ENCODE results near the gene SPTBN1. TPM values are rescaled to one million over a fixed set of nuclear protein-coding genes. Genes with fewer than 3 reads are reported as not detected.

SPTBN1 gene
- total and polyA plus RNA-seq, 2 experiments from 2014 or later = 58.1 to 204 TPM

DNA sequence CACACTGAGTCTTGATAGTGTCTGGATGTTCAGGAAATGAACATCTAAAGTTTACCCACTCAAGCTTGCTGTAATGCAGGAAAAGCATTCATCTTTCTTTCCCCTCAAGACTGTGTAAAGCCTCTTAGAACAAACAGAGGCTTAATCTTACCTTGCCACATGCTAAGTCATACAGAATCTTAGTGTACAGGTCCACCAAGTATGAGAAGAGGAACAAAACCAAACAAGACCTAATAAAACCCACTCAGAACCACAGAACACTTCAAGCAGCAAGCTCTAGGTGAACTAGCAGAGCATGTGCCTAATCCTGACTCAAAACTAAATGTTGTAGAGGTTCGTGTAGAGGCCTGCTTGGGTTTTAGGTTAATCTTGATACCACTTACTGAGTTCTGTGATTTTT, 97.6 kb downstream of the SPTBN1 start (continued):
- TF ChIP-seq, protein P1, sequence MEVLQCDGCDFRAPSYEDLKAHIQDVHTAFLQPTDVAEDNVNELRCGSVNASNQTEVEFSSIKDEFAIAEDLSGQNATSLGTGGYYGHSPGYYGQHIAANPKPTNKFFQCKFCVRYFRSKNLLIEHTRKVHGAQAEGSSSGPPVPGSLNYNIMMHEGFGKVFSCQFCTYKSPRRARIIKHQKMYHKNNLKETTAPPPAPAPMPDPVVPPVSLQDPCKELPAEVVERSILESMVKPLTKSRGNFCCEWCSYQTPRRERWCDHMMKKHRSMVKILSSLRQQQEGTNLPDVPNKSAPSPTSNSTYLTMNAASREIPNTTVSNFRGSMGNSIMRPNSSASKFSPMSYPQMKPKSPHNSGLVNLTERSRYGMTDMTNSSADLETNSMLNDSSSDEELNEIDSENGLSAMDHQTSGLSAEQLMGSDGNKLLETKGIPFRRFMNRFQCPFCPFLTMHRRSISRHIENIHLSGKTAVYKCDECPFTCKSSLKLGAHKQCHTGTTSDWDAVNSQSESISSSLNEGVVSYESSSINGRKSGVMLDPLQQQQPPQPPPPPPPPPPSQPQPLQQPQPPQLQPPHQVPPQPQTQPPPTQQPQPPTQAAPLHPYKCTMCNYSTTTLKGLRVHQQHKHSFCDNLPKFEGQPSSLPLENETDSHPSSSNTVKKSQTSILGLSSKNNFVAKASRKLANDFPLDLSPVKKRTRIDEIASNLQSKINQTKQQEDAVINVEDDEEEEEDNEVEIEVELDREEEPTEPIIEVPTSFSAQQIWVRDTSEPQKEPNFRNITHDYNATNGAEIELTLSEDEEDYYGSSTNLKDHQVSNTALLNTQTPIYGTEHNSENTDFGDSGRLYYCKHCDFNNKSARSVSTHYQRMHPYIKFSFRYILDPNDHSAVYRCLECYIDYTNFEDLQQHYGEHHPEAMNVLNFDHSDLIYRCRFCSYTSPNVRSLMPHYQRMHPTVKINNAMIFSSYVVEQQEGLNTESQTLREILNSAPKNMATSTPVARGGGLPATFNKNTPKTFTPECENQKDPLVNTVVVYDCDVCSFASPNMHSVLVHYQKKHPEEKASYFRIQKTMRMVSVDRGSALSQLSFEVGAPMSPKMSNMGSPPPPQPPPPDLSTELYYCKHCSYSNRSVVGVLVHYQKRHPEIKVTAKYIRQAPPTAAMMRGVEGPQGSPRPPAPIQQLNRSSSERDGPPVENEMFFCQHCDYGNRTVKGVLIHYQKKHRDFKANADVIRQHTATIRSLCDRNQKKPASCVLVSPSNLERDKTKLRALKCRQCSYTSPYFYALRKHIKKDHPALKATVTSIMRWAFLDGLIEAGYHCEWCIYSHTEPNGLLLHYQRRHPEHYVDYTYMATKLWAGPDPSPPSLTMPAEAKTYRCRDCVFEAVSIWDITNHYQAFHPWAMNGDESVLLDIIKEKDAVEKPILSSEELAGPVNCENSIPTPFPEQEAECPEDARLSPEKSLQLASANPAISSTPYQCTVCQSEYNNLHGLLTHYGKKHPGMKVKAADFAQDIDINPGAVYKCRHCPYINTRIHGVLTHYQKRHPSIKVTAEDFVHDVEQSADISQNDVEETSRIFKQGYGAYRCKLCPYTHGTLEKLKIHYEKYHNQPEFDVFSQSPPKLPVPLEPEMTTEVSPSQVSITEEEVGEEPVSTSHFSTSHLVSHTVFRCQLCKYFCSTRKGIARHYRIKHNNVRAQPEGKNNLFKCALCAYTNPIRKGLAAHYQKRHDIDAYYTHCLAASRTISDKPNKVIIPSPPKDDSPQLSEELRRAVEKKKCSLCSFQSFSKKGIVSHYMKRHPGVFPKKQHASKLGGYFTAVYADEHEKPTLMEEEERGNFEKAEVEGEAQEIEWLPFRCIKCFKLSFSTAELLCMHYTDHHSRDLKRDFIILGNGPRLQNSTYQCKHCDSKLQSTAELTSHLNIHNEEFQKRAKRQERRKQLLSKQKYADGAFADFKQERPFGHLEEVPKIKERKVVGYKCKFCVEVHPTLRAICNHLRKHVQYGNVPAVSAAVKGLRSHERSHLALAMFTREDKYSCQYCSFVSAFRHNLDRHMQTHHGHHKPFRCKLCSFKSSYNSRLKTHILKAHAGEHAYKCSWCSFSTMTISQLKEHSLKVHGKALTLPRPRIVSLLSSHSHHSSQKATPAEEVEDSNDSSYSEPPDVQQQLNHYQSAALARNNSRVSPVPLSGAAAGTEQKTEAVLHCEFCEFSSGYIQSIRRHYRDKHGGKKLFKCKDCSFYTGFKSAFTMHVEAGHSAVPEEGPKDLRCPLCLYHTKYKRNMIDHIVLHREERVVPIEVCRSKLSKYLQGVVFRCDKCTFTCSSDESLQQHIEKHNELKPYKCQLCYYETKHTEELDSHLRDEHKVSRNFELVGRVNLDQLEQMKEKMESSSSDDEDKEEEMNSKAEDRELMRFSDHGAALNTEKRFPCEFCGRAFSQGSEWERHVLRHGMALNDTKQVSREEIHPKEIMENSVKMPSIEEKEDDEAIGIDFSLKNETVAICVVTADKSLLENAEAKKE (CRISPR knock-in tag; IDR thresholded peaks at IDR 0.05) = no peak
- TF ChIP-seq NANOG (IDR thresholded peaks at IDR 0.05; ENCODE audit: borderline replicate concordance) = no peak

DNA sequence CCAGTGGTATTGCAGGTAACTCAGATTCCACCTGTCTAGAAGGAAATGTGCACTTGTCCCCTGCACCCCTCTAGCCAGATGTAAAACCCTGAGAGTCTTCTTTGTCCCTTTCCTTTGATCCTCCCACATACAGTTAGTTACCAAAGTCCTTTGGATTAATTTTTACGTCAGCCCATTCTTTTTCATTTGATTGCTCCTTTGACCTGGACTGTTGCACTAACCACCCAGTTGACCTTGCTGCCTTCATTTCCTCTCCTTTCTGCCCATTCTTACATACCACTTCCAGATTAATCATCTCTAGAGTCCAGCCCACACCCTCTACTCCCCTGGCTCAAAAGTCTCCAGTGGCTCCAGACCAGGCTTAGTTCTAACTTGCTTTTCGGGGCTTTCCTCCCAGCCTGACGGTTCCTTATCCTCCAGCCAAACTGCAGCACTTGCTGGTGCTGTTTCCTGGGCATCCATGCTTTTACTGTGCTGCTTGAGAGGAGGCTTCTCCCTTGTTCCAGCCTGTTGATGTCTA, 99.3 kb downstream of the SPTBN1 start:
- H3K36me3 Mint-ChIP-seq (ENCODE audit: low read depth) = no peaks in the 10 kb centered on the region; the same call in 2 of the 3 replicates
- H3K9me3 Mint-ChIP-seq = no peaks in the 10 kb centered on the region
- Histone ChIP-seq H3K27me3 (ENCODE audit: insufficient read depth) (no peaks in the 10 kb centered on the region), H3F3A (replicated peaks; ENCODE audit: low read depth) (no peaks in the 10 kb centered on the region; the same call in 1 of the 2 replicates), H3K9me2 (ENCODE audit: insufficient read depth) (no peaks in the 10 kb centered on the region), H4K20me1 (replicated peaks; ENCODE audit: insufficient read depth) (no peaks in the 10 kb centered on the region), H3K4me3 (no peak overlapping the region), H3K4me1 (ENCODE audit: insufficient read depth) (peaks cover 26% of the 10 kb centered on the region; the same call in 1 of the 2 replicates), H2AFZ (no peak overlapping the region), H3K79me2 (replicated peaks; ENCODE audit: insufficient read depth) (peaks cover 29% of the 10 kb centered on the region), H3K27ac (ENCODE audit: low read depth) (no peak overlapping the region), H3K36me3 (ENCODE audit: insufficient read depth) (no peaks in the 10 kb centered on the region), H3K4me2 (no peak overlapping the region)
- TF ChIP-seq ZNF114 (CRISPR knock-in tag; IDR thresholded peaks at IDR 0.05) (no peak), JUNB (IDR thresholded peaks at IDR 0.05; ENCODE audit: unreplicated experiment) (no peak), POLR2AphosphoS5 (IDR thresholded peaks at IDR 0.05; ENCODE audit: low read depth) (no peak)
- ATAC-seq (no peak), DNase-seq (ENCODE audit: low spot score) (no peak)
- H3K4me3 Mint-ChIP-seq = no peak overlapping the region
- H3K27me3 Mint-ChIP-seq (ENCODE audit: insufficient read depth, low read depth, poor library complexity) = peaks cover 3% of the 10 kb centered on the region
- H3K4me1 Mint-ChIP-seq = peaks cover 33% of the 10 kb centered on the region
- no peak overlapping the region for H3K27ac Mint-ChIP-seq

Data from GM23338 (cell line).